WERI-Rb-1 (cell line): Measurements from ENCODE around the gene LBHD1.
"Not testable (repeated sequence)": the region's sequence is repeated elsewhere in the genome, so short reads cannot be mapped to it uniquely, and the experiment has no call there.

Source experiments
- DNase-seq: peaks from one replicate; pipeline ENCODE4 v3.0.0-alpha.2; 2020
- H3K27ac ChIP-seq: fragments of 250-450 bp; sonication (Bioruptor Pico); 2 replicates; pipeline ENCODE4 v1.5.1; 2020; ENCODE audit warnings: mild to moderate bottlenecking, moderate library complexity
- H3K27me3 ChIP-seq: fragments of 250-450 bp; sonication (Bioruptor Pico); 2 replicates; pipeline ENCODE4 v1.5.1; 2021; ENCODE audit warnings: mild to moderate bottlenecking, low read depth, moderate library complexity; ENCODE audit not compliant: insufficient read depth, severe bottlenecking
- H3K36me3 ChIP-seq: fragments of 250-450 bp; sonication (Bioruptor Pico); 2 replicates; pipeline ENCODE4 v1.5.1; 2020; ENCODE audit warnings: mild to moderate bottlenecking, moderate library complexity
- H3K4me3 ChIP-seq: 2 replicates; pipeline ENCODE4 v1.5.1; 2011; ENCODE audit warnings: low read depth, mild to moderate bottlenecking, control low read depth, low read length
- H3K9me3 ChIP-seq: fragments of 250-450 bp; sonication (Bioruptor Pico); 2 replicates; pipeline ENCODE4 v1.5.1; 2021; ENCODE audit warnings: mild to moderate bottlenecking, moderate library complexity; ENCODE audit not compliant: severe bottlenecking
- CTCF ChIP-seq: IDR thresholded peaks from 2 replicates; pipeline ENCODE4 v1.5.1; 2011; ENCODE audit warnings: low read depth, mild to moderate bottlenecking, control low read depth, inconsistent platforms, low read length

Gene LBHD1

DNA sequence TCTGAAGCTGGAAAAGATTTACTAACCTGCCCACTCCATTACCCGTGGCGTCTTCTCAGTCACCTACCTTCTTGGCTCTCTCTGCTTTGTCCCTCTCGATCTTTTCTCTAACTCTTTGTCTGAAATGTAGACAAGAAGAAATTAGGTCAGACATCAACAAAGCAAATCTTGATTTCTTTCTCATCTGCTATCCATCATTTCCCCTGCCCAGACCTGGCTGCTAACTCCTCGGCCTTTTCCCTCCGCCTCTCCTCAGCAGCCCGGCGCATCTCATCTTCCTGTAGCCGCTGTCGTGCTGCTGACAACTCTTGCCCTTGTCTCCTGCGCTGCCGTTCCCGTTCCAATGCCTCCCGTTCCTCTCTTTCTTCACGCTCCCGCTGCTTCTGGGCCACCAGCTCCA is 5.6 kb upstream of the LBHD1 start:
- no peak for DNase-seq
- no peaks in the 10 kb centered on the region for H3K27me3 ChIP-seq
- TF ChIP-seq CTCF, result no peak
- peaks cover 53% of the 10 kb centered on the region for H3K36me3 ChIP-seq
- no peaks in the 10 kb centered on the region for H3K9me3 ChIP-seq
- no peak overlapping the region for H3K4me3 ChIP-seq
- H3K27ac ChIP-seq, result no peak overlapping the region

GRCh38 chr11:62677156-62677555 is 5.1 kb upstream of the LBHD1 start:
- DNase-seq, result no peak
- TF ChIP-seq CTCF, result no peak
- H3K27me3 ChIP-seq, result no peaks in the 10 kb centered on the region
- H3K9me3 ChIP-seq, result no peaks in the 10 kb centered on the region
- no peak overlapping the region for H3K4me3 ChIP-seq
- H3K27ac ChIP-seq, result peak overlapping the region; percentile 39; the same call in 1 of the 2 replicates
- peaks cover 56% of the 10 kb centered on the region for H3K36me3 ChIP-seq

GRCh38 chr11:62676698-62677097 is 4.6 kb upstream of the LBHD1 start:
- Histone ChIP-seq H3K36me3 (peaks cover 58% of the 10 kb centered on the region), H3K27me3 (no peaks in the 10 kb centered on the region), H3K4me3 (no peak overlapping the region), H3K27ac (peak overlapping the region; percentile 39; the same call in 1 of the 2 replicates), H3K9me3 (no peaks in the 10 kb centered on the region)
- DNase-seq, result no peak
- TF ChIP-seq CTCF, result peak; percentile 19; the same call in 1 of the 2 replicates

DNA sequence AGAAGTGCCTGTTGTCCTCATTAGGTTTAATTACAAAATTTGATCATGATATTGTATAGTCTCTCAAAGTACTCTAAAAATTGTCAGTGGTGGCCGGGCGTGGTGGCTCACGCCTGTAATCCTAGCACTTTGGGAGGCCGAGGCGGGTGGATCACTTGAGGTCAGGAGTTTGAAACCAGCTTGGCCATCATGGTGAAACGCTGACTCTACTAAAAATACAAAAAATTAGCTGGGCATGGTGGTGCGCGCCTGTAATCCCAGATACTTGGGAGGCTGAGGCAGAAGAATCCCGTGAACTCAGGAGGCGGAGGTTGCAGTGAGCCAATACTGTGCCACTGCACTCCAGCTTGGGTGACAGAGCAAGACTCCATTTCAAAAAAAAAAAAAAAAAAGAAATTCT is 3.3 kb upstream of the LBHD1 start:
- H3K36me3 ChIP-seq, result peaks cover 61% of the 10 kb centered on the region
- H3K9me3 ChIP-seq, H3K27ac ChIP-seq, H3K4me3 ChIP-seq, DNase-seq, H3K27me3 ChIP-seq: not testable (repeated sequence)

DNA sequence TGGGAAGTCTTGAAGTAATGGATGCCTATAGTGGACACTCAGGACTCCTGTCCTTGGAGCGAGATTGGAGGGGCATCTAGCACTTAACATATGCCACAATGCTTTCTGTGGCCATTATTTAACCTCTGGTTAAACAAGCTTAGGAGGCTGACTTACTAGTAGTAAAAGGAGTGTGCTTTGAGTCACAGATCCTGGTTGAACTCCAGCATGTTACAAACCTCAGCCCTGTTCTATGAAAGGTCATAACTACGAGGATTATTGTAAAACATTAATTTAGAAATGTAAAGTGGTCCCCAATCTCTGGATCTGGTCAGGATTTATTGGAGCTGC is 1.1 kb upstream of the LBHD1 start:
- Histone ChIP-seq H3K36me3 (peaks cover 58% of the 10 kb centered on the region), H3K27ac (peak overlapping the region; percentile 38), H3K4me3 (no peak overlapping the region), H3K27me3 (no peaks in the 10 kb centered on the region), H3K9me3 (no peaks in the 10 kb centered on the region)
- TF ChIP-seq CTCF, result no peak
- no peak for DNase-seq

DNA sequence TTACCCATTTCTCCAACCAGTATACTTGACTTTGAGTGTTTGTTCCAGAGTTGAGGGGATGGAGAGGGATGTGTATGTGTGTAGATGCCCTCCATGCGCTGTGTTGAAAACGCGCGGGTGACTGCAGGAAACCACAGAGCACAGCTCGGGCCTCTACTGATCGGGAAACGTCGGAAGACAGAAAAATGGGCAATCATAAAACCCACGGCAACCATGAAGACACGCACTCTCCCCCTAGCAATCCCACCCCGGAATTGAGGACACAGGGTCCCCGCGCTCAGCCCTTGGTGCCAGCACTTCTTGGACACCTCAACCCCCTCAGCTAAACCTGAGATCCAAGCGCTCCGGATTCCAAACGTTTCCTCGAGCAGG is 845 bp downstream of the LBHD1 start:
- Histone ChIP-seq H3K27ac (peak overlapping the region; percentile 88), H3K36me3 (peaks cover 58% of the 10 kb centered on the region), H3K27me3 (no peaks in the 10 kb centered on the region), H3K4me3 (peak overlapping the region; percentile 93), H3K9me3 (no peaks in the 10 kb centered on the region)
- DNase-seq, result no peak
- no peak for TF ChIP-seq CTCF
